Upper lobe of left lung (tissue), 4 donors: ENCODE data around the gene WNK1.

ENCODE experiments used
- EP300 ChIP-seq, 4 donors: sonication (generic); formaldehyde crosslinking; IDR thresholded peaks; one replicate each; pipeline ENCODE4 v1.5.1; 2017; ENCODE audit warnings: antibody characterized with exemption in 4 of 4, control low read depth in 2 of 4
- POLR2A ChIP-seq, 4 donors: fragments of 450-650 bp; IDR thresholded peaks; one replicate each; pipeline ENCODE4 v1.5.1; 2016 to 2017; ENCODE audit warnings: antibody characterized with exemption in 4 of 4, mild to moderate bottlenecking in 2 of 4
- POLR2AphosphoS5 ChIP-seq, 2 donors: sonication (generic); formaldehyde crosslinking; IDR thresholded peaks; one replicate each; pipeline ENCODE4 v1.5.1; 2017; ENCODE audit warnings: antibody characterized with exemption in 2 of 2
- TF ChIP-seq, protein P1 (sequence below), 6 experiments: fragments of 450-650 bp in 4 of 6; fragments of 200-600 bp in 2 of 6; sonication (generic) in 2 of 6; IDR thresholded peaks; one replicate each; pipeline ENCODE4 v1.5.1; 2016 to 2019; ENCODE audit warnings: antibody characterized with exemption in 6 of 6

DNA sequence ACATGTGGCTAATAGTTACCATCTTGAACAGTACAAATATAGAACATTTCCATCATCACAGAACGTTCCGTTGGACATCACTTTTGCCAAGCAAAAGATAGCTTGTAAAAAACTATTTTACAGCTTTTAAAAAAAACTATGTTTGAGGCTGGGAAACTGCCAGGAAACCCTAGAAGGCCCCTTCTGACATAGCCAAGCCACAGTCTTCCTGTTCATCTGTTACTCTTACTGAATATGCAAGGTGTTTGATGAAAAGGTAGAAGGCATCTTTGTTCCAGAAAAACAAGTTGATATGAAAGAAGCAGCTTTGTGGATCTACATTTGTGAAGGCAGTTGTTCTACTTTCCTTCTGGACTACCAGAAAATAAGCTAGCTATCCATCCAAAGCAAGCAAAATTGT is 23.6 kb upstream of the WNK1 start:
- TF ChIP-seq EP300 (IDR thresholded peaks at IDR 0.05): no peak
- TF ChIP-seq, protein P1, sequence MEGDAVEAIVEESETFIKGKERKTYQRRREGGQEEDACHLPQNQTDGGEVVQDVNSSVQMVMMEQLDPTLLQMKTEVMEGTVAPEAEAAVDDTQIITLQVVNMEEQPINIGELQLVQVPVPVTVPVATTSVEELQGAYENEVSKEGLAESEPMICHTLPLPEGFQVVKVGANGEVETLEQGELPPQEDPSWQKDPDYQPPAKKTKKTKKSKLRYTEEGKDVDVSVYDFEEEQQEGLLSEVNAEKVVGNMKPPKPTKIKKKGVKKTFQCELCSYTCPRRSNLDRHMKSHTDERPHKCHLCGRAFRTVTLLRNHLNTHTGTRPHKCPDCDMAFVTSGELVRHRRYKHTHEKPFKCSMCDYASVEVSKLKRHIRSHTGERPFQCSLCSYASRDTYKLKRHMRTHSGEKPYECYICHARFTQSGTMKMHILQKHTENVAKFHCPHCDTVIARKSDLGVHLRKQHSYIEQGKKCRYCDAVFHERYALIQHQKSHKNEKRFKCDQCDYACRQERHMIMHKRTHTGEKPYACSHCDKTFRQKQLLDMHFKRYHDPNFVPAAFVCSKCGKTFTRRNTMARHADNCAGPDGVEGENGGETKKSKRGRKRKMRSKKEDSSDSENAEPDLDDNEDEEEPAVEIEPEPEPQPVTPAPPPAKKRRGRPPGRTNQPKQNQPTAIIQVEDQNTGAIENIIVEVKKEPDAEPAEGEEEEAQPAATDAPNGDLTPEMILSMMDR (IDR thresholded peaks at IDR 0.05): no peak
- TF ChIP-seq POLR2AphosphoS5 (IDR thresholded peaks at IDR 0.05): no peak
- TF ChIP-seq POLR2A (IDR thresholded peaks at IDR 0.05): no peak
